HepG2 (cell line): Measurements from ENCODE around the gene GNAS. TPM values are rescaled to one million over a fixed set of nuclear protein-coding genes. Genes with fewer than 3 reads are reported as not detected.

Experiments used
- ATAC-seq: fragments of 200-7000 bp; cut with Tn5 transposase; 3 replicates; pipeline ENCODE4 v1.9.1; 2020; ENCODE audit warnings: mild to moderate bottlenecking, moderate library complexity
- BruUV-seq: library from RNA; stranded (reverse); fragments of 400-500 nt; replicated peaks from 2 replicates; lab custom pipeline; 2021; lab: Mats Ljungman, UMichigan
- CTCF ChIA-PET: fragments of 300-600 bp; formaldehyde crosslinking; extraction: SDS; loops from one replicate; lab custom pipeline; 2021; ENCODE audit warnings: low total read pairs, inconsistent platforms, low intra/inter-chr PET ratio; lab: Yijun Ruan, JAX
- POLR2A ChIA-PET: fragments of 350-600 bp; sonication (Branson Sonifier 250); formaldehyde crosslinking; loops from one replicate; lab custom pipeline; 2020; ENCODE audit warnings: antibody characterized with exemption, inconsistent platforms; lab: Yijun Ruan, JAX
- DNase-seq: peaks from one replicate; pipeline ENCODE4 v3.0.0-alpha.2; 2015; ENCODE audit warnings: low spot score
- FAIRE-seq: peaks from 3 replicates; lab custom pipeline; 2011; peaks lifted over from hg19 to GRCh38; lab: Jason Lieb, UNC
- H2AFZ ChIP-seq: one replicate; pipeline ENCODE4 v1.6.1; 2011; ENCODE audit warnings: low read length, inconsistent platforms
- H3K27ac ChIP-seq: fragments of 300-600 bp; 3 replicates; pipeline ENCODE4 v1.8.0; 2011; ENCODE audit warnings: mixed run types, mild to moderate bottlenecking, mixed read lengths, low read length, inconsistent platforms; ENCODE audit not compliant: insufficient read depth; ENCODE audit errors: extremely low read length
- H3K27me3 ChIP-seq, 2 experiments: fragments of 200-600 bp in 1 of 2; 2 replicates in 1 of 2; 3 replicates in 1 of 2; pipeline versions ENCODE4 v1.6.0 to v1.8.0; 2011; ENCODE audit warnings: low read length in 2 of 2, mild to moderate bottlenecking in 2 of 2, moderate library complexity in 2 of 2, inconsistent platforms in 1 of 2; ENCODE audit not compliant: insufficient read depth in 2 of 2, control insufficient read depth in 1 of 2
- H3K36me3 ChIP-seq, 2 experiments: fragments of 200-600 bp in 1 of 2; replicated peaks in 1 of 2; 2 replicates in 1 of 2; 3 replicates in 1 of 2; pipeline versions ENCODE4 v1.5.1 to v1.8.0; 2011; ENCODE audit warnings: low read length in 2 of 2, inconsistent platforms in 1 of 2; ENCODE audit not compliant: insufficient read depth in 2 of 2, control insufficient read depth in 1 of 2
- H3K4me1 ChIP-seq: 2 replicates; pipeline ENCODE4 v1.5.1; 2012; ENCODE audit warnings: low read length, inconsistent platforms; ENCODE audit not compliant: insufficient read depth
- H3K4me2 ChIP-seq: 2 replicates; pipeline ENCODE4 v1.6.0; 2011; ENCODE audit warnings: low read depth, low read length, inconsistent platforms
- H3K4me3 ChIP-seq, 3 experiments: fragments of 200-600 bp in 1 of 3; sonication (generic), shearing (Covaris generic) in 1 of 3; replicated peaks in 1 of 3; 2 replicates each; pipeline ENCODE4 v1.5.1; 2011 to 2016; ENCODE audit warnings: low read length in 3 of 3, inconsistent platforms in 2 of 3, low read depth in 2 of 3, mild to moderate bottlenecking in 2 of 3, control low read depth in 1 of 3, mixed read lengths in 1 of 3; ENCODE audit not compliant: insufficient read depth in 1 of 3
- H3K79me2 ChIP-seq: one replicate; pipeline ENCODE4 v1.6.1; 2011; ENCODE audit warnings: low read length, inconsistent platforms; ENCODE audit not compliant: insufficient read depth
- H3K9ac ChIP-seq: 2 replicates; pipeline ENCODE4 v1.6.0; 2011; ENCODE audit warnings: mild to moderate bottlenecking, low read depth, low read length, inconsistent platforms; ENCODE audit not compliant: insufficient read depth
- H3K9me3 ChIP-seq: 2 replicates; pipeline ENCODE4 v1.5.1; 2012; ENCODE audit warnings: mild to moderate bottlenecking, low read length
- H4K20me1 ChIP-seq: 2 replicates; pipeline ENCODE4 v1.6.0; 2011; ENCODE audit warnings: inconsistent platforms, mild to moderate bottlenecking, low read length, moderate library complexity; ENCODE audit not compliant: insufficient read depth
- CHD4 ChIP-seq: fragments of 200-600 bp; sonication (generic); IDR thresholded peaks from 2 replicates; pipeline ENCODE4 v1.7.0; 2017; ENCODE audit warnings: mild to moderate bottlenecking, low read length, borderline replicate concordance
- HDAC6 ChIP-seq: fragments of 200-600 bp; sonication (generic); IDR thresholded peaks from 2 replicates; pipeline ENCODE4 v1.7.0; 2017; ENCODE audit warnings: mild to moderate bottlenecking, antibody characterized with exemption, low read length, low read depth
- HES4 ChIP-seq: sonication (generic); formaldehyde crosslinking; IDR thresholded peaks from 2 replicates; pipeline ENCODE4 v1.9.0; 2021; ENCODE audit warnings: mild to moderate bottlenecking, missing genetic modification reagents, borderline replicate concordance
- NAIF1 ChIP-seq: sonication (generic); formaldehyde crosslinking; IDR thresholded peaks from 2 replicates; pipeline ENCODE4 v1.5.0; 2020; ENCODE audit warnings: mild to moderate bottlenecking, missing genetic modification reagents, borderline replicate concordance
- REL ChIP-seq: sonication (generic); formaldehyde crosslinking; conservative IDR thresholded peaks from 2 replicates; pipeline ENCODE4 v1.8.0; 2022; ENCODE audit warnings: mild to moderate bottlenecking, missing genetic modification reagents, moderate library complexity
- RELA ChIP-seq: sonication (generic); formaldehyde crosslinking; IDR thresholded peaks from 2 replicates; pipeline ENCODE4 v1.4.0; 2020; ENCODE audit warnings: missing genetic modification reagents
- RNF2 ChIP-seq: fragments of 450-650 bp; conservative IDR thresholded peaks from 2 replicates; pipeline ENCODE4 v1.6.1; 2016; ENCODE audit warnings: low read depth
- SOX13 ChIP-seq, 3 experiments: fragments of 450-650 bp in 1 of 3; sonication (generic) in 1 of 3; formaldehyde crosslinking in 1 of 3; IDR thresholded peaks in 2 of 3; conservative IDR thresholded peaks in 1 of 3; 2 replicates each; pipeline versions ENCODE4 v1.5.0 to v1.6.1; 2016 to 2020; ENCODE audit warnings: antibody characterized with exemption in 1 of 3, mild to moderate bottlenecking in 1 of 3, missing compliant biosample characterization in 1 of 3, missing genetic modification reagents in 1 of 3, moderate library complexity in 1 of 3
- WGBS: methylation state at CpG from one replicate; pipeline ENCODE4 v1.1.6; 2017; ENCODE audit warnings: low lambda C conversion rate; 5-methylcytosine and 5-hydroxymethylcytosine counted together
- in situ Hi-C: cut with HindIII; loops from 2 replicates; pipeline ENCODE4 v1.10.0; 2017; ENCODE audit warnings: low pct_unique_long_range_greater_than_20kb; ENCODE audit not compliant: extremely low pct_ligation_motif_present
- intact Hi-C: fragments of 100-400 bp; cut with micrococcal nuclease; formaldehyde crosslinking; loops from one replicate; pipeline ENCODE4 v1.10.0; 2022; ENCODE audit not compliant: unreplicated experiment
- polyA plus RNA-seq, 8 experiments: library from polyadenylated mRNA; depleted of rRNA in 3 of 8; stranded (reverse) in 7 of 8; unstranded in 1 of 8; fragments of >200 nt; fragmentation: Illumina TruSeq in 4 of 8; extraction: Trizol in 4 of 8; gene quantifications; 2 replicates each; pipeline versions ENCODE4 v1.2.1 to v1.2.3, GENCODE V29; 2011 to 2016; ENCODE audit warnings: low read depth in 4 of 8, missing spikeins in 1 of 8, mixed read lengths in 1 of 8; ENCODE audit not compliant: insufficient read depth in 1 of 8
- total RNA-seq, 5 experiments: library from RNA; depleted of rRNA; stranded (reverse); fragments of >200 nt; fragmentation: Illumina TruSeq; extraction: Trizol; gene quantifications; 2 replicates each; pipeline ENCODE4 v1.2.3, GENCODE V29; 2016; ENCODE audit warnings: low read depth in 1 of 5
- TF ChIP-seq, protein P1 (sequence below): sonication (generic); formaldehyde crosslinking; IDR thresholded peaks from 2 replicates; pipeline ENCODE4 v1.5.0; 2020; ENCODE audit warnings: mild to moderate bottlenecking, missing genetic modification reagents, borderline replicate concordance

Gene GNAS
- total and polyA plus RNA-seq, 2 of the 13 experiments (the other 11 are each of a cell fraction or from before 2014, with no cell fraction given): 407 to 1,008 TPM

DNA sequence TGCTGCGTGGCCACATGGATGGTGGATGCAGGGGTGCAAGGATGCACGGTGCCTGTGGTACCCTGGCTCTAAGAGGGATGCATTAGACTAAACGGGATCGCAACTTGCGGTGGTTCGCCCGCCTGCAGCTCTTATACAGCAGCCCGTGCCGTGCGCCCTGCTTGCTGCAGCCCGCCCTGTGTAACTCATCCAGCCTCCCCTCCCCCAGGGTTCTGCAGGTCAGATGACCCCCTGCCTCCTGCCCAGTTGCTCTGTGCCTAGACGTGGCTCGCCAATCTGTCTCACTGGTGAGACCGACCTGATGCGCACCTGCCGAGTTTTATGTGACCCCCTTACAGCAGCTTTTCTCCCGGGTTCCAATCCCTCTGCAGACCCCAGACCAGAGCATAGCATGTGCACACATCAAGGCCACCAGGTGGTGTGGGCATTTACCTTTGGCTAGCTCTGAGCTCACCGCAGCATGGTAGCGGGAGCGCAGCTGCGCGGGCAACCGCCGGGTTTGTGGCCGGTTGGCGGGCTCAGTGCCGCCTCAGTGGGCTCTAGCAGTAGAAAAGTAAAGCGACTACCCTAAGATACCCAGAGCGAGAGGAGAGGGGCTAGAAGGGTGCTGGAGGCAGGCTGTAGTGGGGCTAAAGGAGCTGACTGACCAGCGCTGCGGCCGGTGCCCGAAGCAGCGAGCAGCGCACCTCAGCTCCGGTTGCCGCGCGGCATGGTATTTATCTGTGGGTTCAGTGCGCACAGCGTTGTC lies 1.1 kb upstream of the GNAS start (continued):
- TF ChIP-seq, protein P1, sequence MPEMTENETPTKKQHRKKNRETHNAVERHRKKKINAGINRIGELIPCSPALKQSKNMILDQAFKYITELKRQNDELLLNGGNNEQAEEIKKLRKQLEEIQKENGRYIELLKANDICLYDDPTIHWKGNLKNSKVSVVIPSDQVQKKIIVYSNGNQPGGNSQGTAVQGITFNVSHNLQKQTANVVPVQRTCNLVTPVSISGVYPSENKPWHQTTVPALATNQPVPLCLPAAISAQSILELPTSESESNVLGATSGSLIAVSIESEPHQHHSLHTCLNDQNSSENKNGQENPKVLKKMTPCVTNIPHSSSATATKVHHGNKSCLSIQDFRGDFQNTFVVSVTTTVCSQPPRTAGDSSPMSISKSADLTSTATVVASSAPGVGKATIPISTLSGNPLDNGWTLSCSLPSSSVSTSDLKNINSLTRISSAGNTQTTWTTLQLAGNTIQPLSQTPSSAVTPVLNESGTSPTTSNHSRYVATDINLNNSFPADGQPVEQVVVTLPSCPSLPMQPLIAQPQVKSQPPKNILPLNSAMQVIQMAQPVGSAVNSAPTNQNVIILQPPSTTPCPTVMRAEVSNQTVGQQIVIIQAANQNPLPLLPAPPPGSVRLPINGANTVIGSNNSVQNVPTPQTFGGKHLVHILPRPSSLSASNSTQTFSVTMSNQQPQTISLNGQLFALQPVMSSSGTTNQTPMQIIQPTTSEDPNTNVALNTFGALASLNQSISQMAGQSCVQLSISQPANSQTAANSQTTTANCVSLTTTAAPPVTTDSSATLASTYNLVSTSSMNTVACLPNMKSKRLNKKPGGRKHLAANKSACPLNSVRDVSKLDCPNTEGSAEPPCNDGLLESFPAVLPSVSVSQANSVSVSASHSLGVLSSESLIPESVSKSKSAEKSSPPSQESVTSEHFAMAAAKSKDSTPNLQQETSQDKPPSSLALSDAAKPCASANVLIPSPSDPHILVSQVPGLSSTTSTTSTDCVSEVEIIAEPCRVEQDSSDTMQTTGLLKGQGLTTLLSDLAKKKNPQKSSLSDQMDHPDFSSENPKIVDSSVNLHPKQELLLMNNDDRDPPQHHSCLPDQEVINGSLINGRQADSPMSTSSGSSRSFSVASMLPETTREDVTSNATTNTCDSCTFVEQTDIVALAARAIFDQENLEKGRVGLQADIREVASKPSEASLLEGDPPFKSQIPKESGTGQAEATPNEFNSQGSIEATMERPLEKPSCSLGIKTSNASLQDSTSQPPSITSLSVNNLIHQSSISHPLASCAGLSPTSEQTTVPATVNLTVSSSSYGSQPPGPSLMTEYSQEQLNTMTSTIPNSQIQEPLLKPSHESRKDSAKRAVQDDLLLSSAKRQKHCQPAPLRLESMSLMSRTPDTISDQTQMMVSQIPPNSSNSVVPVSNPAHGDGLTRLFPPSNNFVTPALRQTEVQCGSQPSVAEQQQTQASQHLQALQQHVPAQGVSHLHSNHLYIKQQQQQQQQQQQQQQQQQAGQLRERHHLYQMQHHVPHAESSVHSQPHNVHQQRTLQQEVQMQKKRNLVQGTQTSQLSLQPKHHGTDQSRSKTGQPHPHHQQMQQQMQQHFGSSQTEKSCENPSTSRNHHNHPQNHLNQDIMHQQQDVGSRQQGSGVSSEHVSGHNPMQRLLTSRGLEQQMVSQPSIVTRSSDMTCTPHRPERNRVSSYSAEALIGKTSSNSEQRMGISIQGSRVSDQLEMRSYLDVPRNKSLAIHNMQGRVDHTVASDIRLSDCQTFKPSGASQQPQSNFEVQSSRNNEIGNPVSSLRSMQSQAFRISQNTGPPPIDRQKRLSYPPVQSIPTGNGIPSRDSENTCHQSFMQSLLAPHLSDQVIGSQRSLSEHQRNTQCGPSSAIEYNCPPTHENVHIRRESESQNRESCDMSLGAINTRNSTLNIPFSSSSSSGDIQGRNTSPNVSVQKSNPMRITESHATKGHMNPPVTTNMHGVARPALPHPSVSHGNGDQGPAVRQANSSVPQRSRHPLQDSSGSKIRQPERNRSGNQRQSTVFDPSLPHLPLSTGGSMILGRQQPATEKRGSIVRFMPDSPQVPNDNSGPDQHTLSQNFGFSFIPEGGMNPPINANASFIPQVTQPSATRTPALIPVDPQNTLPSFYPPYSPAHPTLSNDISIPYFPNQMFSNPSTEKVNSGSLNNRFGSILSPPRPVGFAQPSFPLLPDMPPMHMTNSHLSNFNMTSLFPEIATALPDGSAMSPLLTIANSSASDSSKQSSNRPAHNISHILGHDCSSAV (CRISPR knock-in tag): no peak
- TF ChIP-seq, all 625 proteins: peak for 0

DNA sequence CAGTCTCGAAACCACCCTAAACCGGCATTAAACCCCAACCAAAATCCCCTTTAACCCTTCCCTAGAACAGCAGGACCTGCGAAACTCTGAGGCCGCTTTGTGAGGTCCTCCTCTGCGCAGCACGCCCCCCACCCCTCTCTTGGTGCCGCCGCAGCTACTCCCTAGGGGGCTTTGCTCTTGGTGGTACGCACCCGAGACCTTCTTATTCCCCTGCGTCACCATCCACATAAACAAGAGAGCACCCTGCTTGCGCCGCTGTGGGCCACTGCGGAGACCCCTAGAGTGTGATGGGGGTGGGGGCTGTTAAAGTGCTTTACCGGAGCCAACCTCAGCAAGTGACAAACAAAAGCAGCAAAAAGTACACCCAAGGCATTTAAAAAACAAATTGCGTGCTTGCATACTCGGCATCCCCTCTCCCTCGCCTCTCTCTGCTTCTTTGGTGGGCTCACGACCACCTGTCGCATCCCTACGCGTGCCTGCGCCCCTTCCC lies 502 bp upstream of the GNAS start:
- BruUV-seq: no TSS peak
- FAIRE-seq: no peak
- Histone ChIP-seq H3K4me1 (no peaks in the 10 kb centered on the region), H3K27ac (no peak overlapping the region), H3K9me3 (no peaks in the 10 kb centered on the region), H3K79me2 (no peaks in the 10 kb centered on the region), H3K4me3 (no peak overlapping the region), H3K36me3 (no peaks in the 10 kb centered on the region), H3K27me3 (peaks cover 0 to 30% of the 10 kb centered on the region in 2 experiments; a peak in 4 of 5 replicates), H4K20me1 (no peaks in the 10 kb centered on the region), H3K4me2 (no peak overlapping the region), H3K9ac (no peak overlapping the region), H2AFZ (no peak overlapping the region)
- intact Hi-C loops (no loop called here), in situ Hi-C loops (no loop called here)
- no peak for ATAC-seq
- TF ChIP-seq CHD4 (no peak), RNF2 (no peak), SOX13 (IDR thresholded peaks at IDR 0.05) (no peak), SOX13 (CRISPR knock-in tag; conservative IDR thresholded peaks at IDR 0.05 in 1 of 2, IDR thresholded peaks at IDR 0.05 in 1 of 2) (no peak), RELA (CRISPR knock-in tag) (no peak), HDAC6 (no peak), NAIF1 (no peak), REL (CRISPR knock-in tag) (no peak), HES4 (no peak)
- POLR2A ChIA-PET: no interaction called here
- no peak for DNase-seq
- 54% methylated on average over 23 of the region's 23 CpGs for WGBS
- CTCF ChIA-PET: interaction anchor here (1.7 kb wide), 2 partner anchors 370 to 615 kb away, joined by 3 to 7 read pairs; no protein-coding TSS in a partner anchor
